K562 (cell line): ENCODE data around the gene SP6. TPM values are rescaled to one million over a fixed set of nuclear protein-coding genes. Genes with fewer than 3 reads are reported as not detected.

Source experiments
- ATAC-seq: fragments of 200-7000 bp; cut with Tn5 transposase; 3 replicates; pipeline ENCODE4 v1.9.1; 2020; ENCODE audit warnings: moderate library complexity
- BruUV-seq: library from RNA; stranded (reverse); fragments of 400-500 nt; replicated peaks from 2 replicates; lab custom pipeline; 2021; lab: Mats Ljungman, UMichigan
- CTCF ChIA-PET: fragments of 300-600 bp; formaldehyde crosslinking; extraction: SDS; loops from one replicate; lab custom pipeline; 2021; ENCODE audit warnings: low intra/inter-chr PET ratio; lab: Yijun Ruan, JAX
- POLR2A ChIA-PET: fragments of 300-600, 350-650 bp; sonication (Branson Sonifier 250); formaldehyde crosslinking; extraction: SDS; loops from one replicate; lab custom pipeline; 2021; ENCODE audit warnings: antibody characterized with exemption, inconsistent platforms; lab: Yijun Ruan, JAX
- DNase-seq, 4 experiments: peaks; one replicate each; pipeline versions ENCODE4 v3.0.0 to v3.0.0-alpha.2; 2011 to 2018; ENCODE audit warnings: low spot score in 3 of 4, mixed read lengths in 3 of 4; ENCODE audit errors: extremely low read depth in 1 of 4
- FAIRE-seq: peaks from 2 replicates; lab custom pipeline; 2011; peaks lifted over from hg19 to GRCh38; lab: Jason Lieb, UNC
- H2AFZ ChIP-seq: 2 replicates; pipeline ENCODE4 v1.6.0; 2011; ENCODE audit warnings: low read depth, low read length, control low read depth, inconsistent platforms
- H3K27ac ChIP-seq: fragments of 200-600 bp; 3 replicates; pipeline ENCODE4 v1.8.0; 2011; ENCODE audit warnings: low read depth, mild to moderate bottlenecking, control low read depth, inconsistent platforms, low read length, moderate library complexity, mixed read lengths; ENCODE audit errors: extremely low read depth
- H3K27me3 ChIP-seq, 2 experiments: fragments of 300-600 bp in 1 of 2; 2 replicates in 1 of 2; 3 replicates in 1 of 2; pipeline versions ENCODE4 v1.6.0 to v1.8.0; 2011; ENCODE audit warnings: inconsistent platforms in 2 of 2, low read length in 2 of 2, mild to moderate bottlenecking in 1 of 2, mixed read lengths in 1 of 2, moderate library complexity in 1 of 2; ENCODE audit not compliant: control insufficient read depth in 2 of 2, insufficient read depth in 2 of 2
- H3K36me3 ChIP-seq: fragments of 300-600 bp; 3 replicates; pipeline ENCODE4 v1.8.0; 2011; ENCODE audit warnings: mild to moderate bottlenecking, low read length, inconsistent platforms; ENCODE audit not compliant: control insufficient read depth, insufficient read depth
- H3K4me1 ChIP-seq, 2 experiments: fragments of 200-600 bp in 1 of 2; replicated peaks in 1 of 2; 2 replicates in 1 of 2; 3 replicates in 1 of 2; pipeline versions ENCODE4 v1.5.1 to v1.8.0; 2011; ENCODE audit warnings: inconsistent platforms in 2 of 2, low read length in 2 of 2, mild to moderate bottlenecking in 1 of 2, mixed read lengths in 1 of 2, moderate library complexity in 1 of 2; ENCODE audit not compliant: control insufficient read depth in 2 of 2, insufficient read depth in 2 of 2
- H3K4me2 ChIP-seq: 2 replicates; pipeline ENCODE4 v1.6.1; 2011; ENCODE audit warnings: low read length, control low read depth, inconsistent platforms, mixed read lengths; ENCODE audit not compliant: insufficient read depth
- H3K4me3 ChIP-seq: fragments of 200-600 bp; sonication (generic), shearing (Covaris generic); 2 replicates; pipeline ENCODE4 v1.5.1; 2016; ENCODE audit warnings: control low read depth, inconsistent platforms
- H3K79me2 ChIP-seq: fragments of 200-600 bp; 3 replicates; pipeline ENCODE4 v1.8.0; 2011; ENCODE audit warnings: low read length, inconsistent platforms; ENCODE audit not compliant: control insufficient read depth, insufficient read depth
- H3K9ac ChIP-seq, 2 experiments: 2 replicates each; pipeline versions ENCODE4 v1.6.0 to v1.6.1; 2011; ENCODE audit warnings: low read depth in 2 of 2, low read length in 2 of 2, control low read depth in 1 of 2, inconsistent platforms in 1 of 2, mild to moderate bottlenecking in 1 of 2, mixed read lengths in 1 of 2; ENCODE audit not compliant: insufficient read depth in 1 of 2
- H3K9me1 ChIP-seq: one replicate; pipeline ENCODE4 v1.6.0; 2011; ENCODE audit warnings: inconsistent platforms, mild to moderate bottlenecking, low read length, moderate library complexity; ENCODE audit not compliant: control insufficient read depth, insufficient read depth
- H3K9me3 ChIP-seq: replicated peaks from 2 replicates; pipeline ENCODE4 v1.5.1; 2011; ENCODE audit warnings: low read depth, low read length, inconsistent platforms; ENCODE audit not compliant: control insufficient read depth, insufficient read depth
- H4K20me1 ChIP-seq: replicated peaks from 2 replicates; pipeline ENCODE4 v1.6.1; 2011; ENCODE audit warnings: low read length, inconsistent platforms, mixed read lengths; ENCODE audit not compliant: control insufficient read depth, insufficient read depth
- BCL6 ChIP-seq: fragments of 250-450 bp; sonication (Bioruptor Pico); IDR thresholded peaks from 2 replicates; pipeline ENCODE4 v1.4.0; 2020
- C11orf30 ChIP-seq: fragments of 450-650 bp; IDR thresholded peaks from 2 replicates; pipeline ENCODE4 v1.6.1; 2016; ENCODE audit warnings: low read depth, mild to moderate bottlenecking
- CBFA2T3 ChIP-seq: fragments of 450-650 bp; IDR thresholded peaks from 2 replicates; pipeline ENCODE4 v1.6.1; 2017
- CTBP1 ChIP-seq: fragments of 450-650 bp; IDR thresholded peaks from 2 replicates; pipeline ENCODE4 v1.6.1; 2016; ENCODE audit warnings: borderline replicate concordance
- EZH2 ChIP-seq: IDR thresholded peaks from 2 replicates; pipeline ENCODE4 v1.6.1; 2012; ENCODE audit warnings: low read depth, mild to moderate bottlenecking, inconsistent platforms, low read length, borderline replicate concordance
- GTF2F1 ChIP-seq: IDR thresholded peaks from 2 replicates; pipeline ENCODE4 v1.6.1; 2011; ENCODE audit warnings: low read depth, low read length, improper control_type of control experiment
- ILK ChIP-seq: fragments of 450-650 bp; IDR thresholded peaks from 2 replicates; pipeline ENCODE4 v1.6.1; 2016; ENCODE audit warnings: missing genetic modification characterization, low read depth, mild to moderate bottlenecking, missing compliant biosample characterization, moderate library complexity, borderline replicate concordance
- NR3C1 ChIP-seq: sonication (generic); formaldehyde crosslinking; IDR thresholded peaks from 2 replicates; pipeline ENCODE4 v1.8.1; 2022; ENCODE audit warnings: missing genetic modification reagents
- SAP30 ChIP-seq: fragments of 200-600 bp; sonication (generic); IDR thresholded peaks from 2 replicates; pipeline ENCODE4 v1.6.1; 2012; ENCODE audit warnings: borderline replicate concordance, low read depth, mild to moderate bottlenecking, moderate library complexity, low read length, control low read depth, inconsistent platforms; ENCODE audit not compliant: insufficient read depth, poor library complexity, severe bottlenecking
- SIN3B ChIP-seq: fragments of 450-650 bp; IDR thresholded peaks from 2 replicates; pipeline ENCODE4 v1.6.1; 2017; ENCODE audit warnings: low read depth, mild to moderate bottlenecking, moderate library complexity
- TCF3 ChIP-seq: sonication (generic); formaldehyde crosslinking; IDR thresholded peaks from 2 replicates; pipeline ENCODE4 v1.4.0; 2020; ENCODE audit warnings: mild to moderate bottlenecking, missing genetic modification reagents
- THRAP3 ChIP-seq: fragments of 450-650 bp; IDR thresholded peaks from 2 replicates; pipeline ENCODE4 v1.6.1; 2016; ENCODE audit warnings: mild to moderate bottlenecking, inconsistent platforms, borderline replicate concordance
- ZBTB17 ChIP-seq: fragments of 450-650 bp; formaldehyde crosslinking; IDR thresholded peaks from 2 replicates; pipeline ENCODE4 v1.4.0; 2020; ENCODE audit warnings: mild to moderate bottlenecking
- ZNF3 ChIP-seq: fragments of 250-450 bp; sonication (Bioruptor Pico); IDR thresholded peaks from 2 replicates; pipeline ENCODE4 v1.5.0; 2021; ENCODE audit warnings: mild to moderate bottlenecking, moderate library complexity
- ZNF316 ChIP-seq: fragments of 450-650 bp; IDR thresholded peaks from 2 replicates; pipeline ENCODE4 v1.6.1; 2016
- ZNF561 ChIP-seq: fragments of 450-650 bp; formaldehyde crosslinking; conservative IDR thresholded peaks from 2 replicates; pipeline ENCODE4 v1.4.0; 2020; ENCODE audit warnings: mild to moderate bottlenecking, moderate library complexity
- ZNF778 ChIP-seq: fragments of 450-650 bp; formaldehyde crosslinking; IDR thresholded peaks from 2 replicates; pipeline ENCODE4 v1.4.0; 2020; ENCODE audit warnings: mild to moderate bottlenecking, moderate library complexity
- WGBS: fragments of 100-300 bp; shearing (Covaris generic); methylation state at CpG from one replicate; pipeline ENCODE4 v1.1.6; 2016; ENCODE audit warnings: low coverage, mixed read lengths; ENCODE audit not compliant: insufficient coverage; ENCODE audit errors: missing lambda C conversion rate; 5-methylcytosine and 5-hydroxymethylcytosine counted together
- in situ Hi-C: fragments of 300-500 bp; cut with MboI; formaldehyde crosslinking; loops from 4 replicates; pipeline ENCODE4 v1.15.0; 2018; ENCODE audit warnings: inconsistent platforms, mixed read lengths
- intact Hi-C: fragments of 100-400 bp; cut with micrococcal nuclease; formaldehyde crosslinking; loops from 2 replicates; pipeline ENCODE4 v1.14.2; 2022
- polyA plus RNA-seq, 8 experiments: library from polyadenylated mRNA; depleted of rRNA in 4 of 8; stranded (reverse) in 5 of 8; unstranded in 3 of 8; fragments of >200 nt; fragmentation: Nextera tagmentation in 2 of 8; fragmentation: Illumina TruSeq in 1 of 8; extraction: Ambion mirVana in 2 of 8; extraction: Trizol in 1 of 8; gene quantifications; 2 replicates each; pipeline versions ENCODE4 v1.2.1 to v1.2.3, GENCODE V29; 2011 to 2014; ENCODE audit warnings: inconsistent platforms in 1 of 8, missing spikeins in 1 of 8
- total RNA-seq, 7 experiments: library from RNA; depleted of rRNA in 6 of 7; stranded (reverse); fragments of >200 nt in 6 of 7; fragmentation: Illumina TruSeq in 2 of 7; extraction: Trizol in 2 of 7; gene quantifications; 2 replicates each; pipeline versions ENCODE4 v1.2.1 to v1.2.3, GENCODE V29; 2011 to 2021; ENCODE audit warnings: low replicate concordance in 1 of 7
- TF ChIP-seq, protein P1 (sequence below): sonication (generic); formaldehyde crosslinking; IDR thresholded peaks from 2 replicates; pipeline ENCODE4 v1.8.0; 2022; ENCODE audit warnings: mild to moderate bottlenecking, missing genetic modification reagents

The SP6 gene
- total and polyA plus RNA-seq, 9 of the 15 experiments (the other 6 are each of a cell fraction or from before 2014, with no cell fraction given), result 0.11 to 7.9 (median 2.2) TPM

DNA sequence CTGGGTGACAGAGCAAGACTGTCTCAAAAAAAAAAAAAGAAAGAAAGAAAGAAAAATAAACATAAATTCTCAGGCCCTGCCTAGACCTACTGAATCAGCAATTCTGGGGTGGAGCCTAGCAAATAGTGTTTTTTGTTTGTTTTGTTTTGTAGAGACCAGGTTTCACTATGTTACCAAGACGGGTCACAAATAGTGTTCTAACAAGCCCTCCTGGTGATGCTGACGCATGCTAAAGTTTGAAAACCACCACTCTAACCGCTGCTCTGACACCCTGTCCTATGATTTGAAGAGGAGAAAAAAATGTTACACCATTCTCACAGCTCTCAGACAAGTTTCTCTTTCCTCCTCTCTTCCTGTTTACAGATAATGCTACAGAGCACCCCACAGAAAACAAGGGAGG lies 21.1 kb downstream of the SP6 start:
- Histone ChIP-seq H3K27ac (peak overlapping the region; percentile 82; the same call in 2 of the 3 replicates), H2AFZ (no peak overlapping the region), H3K9ac (peak overlapping the region; percentile 84 to 88; a peak in 3 of 4 replicates), H3K27me3 (no peaks in the 10 kb centered on the region), H3K4me1 (peaks cover 15 to 27% of the 10 kb centered on the region in 2 experiments), H3K79me2 (peaks cover 30% of the 10 kb centered on the region), H3K4me2 (peak overlapping the region; percentile 93), H3K9me1 (no peaks in the 10 kb centered on the region), H3K4me3 (peak overlapping the region; percentile 61; the same call in 1 of the 2 replicates), H3K9me3 (no peaks in the 10 kb centered on the region), H4K20me1 (0 out of 2 replicates have a peak, but pooled peaks cover 4% of the 10 kb centered on the region), H3K36me3 (peaks cover 34% of the 10 kb centered on the region)
- CTCF ChIA-PET, result no interaction called here
- in situ Hi-C loops (no loop called here), intact Hi-C loops (loop anchor here (5.0 kb wide), 1 partner anchor 53 kb away; no protein-coding TSS in a partner anchor)
- 72% methylated on average over 3 of the region's 3 CpGs for WGBS
- TF ChIP-seq THRAP3, result no peak
- TF ChIP-seq ILK (tag), result no peak
- TF ChIP-seq ZBTB17 (CRISPR knock-in tag), result no peak
- no peak for TF ChIP-seq SIN3B
- no peak for TF ChIP-seq CBFA2T3
- no peak for TF ChIP-seq TCF3
- TF ChIP-seq ZNF3, result no peak
- no peak for TF ChIP-seq CTBP1
- no peak for TF ChIP-seq ZNF561 (CRISPR knock-in tag)
- no peak for TF ChIP-seq BCL6 (CRISPR knock-in tag)
- TF ChIP-seq ZNF778, result no peak
- no peak for TF ChIP-seq EZH2
- TF ChIP-seq SAP30, result no peak
- TF ChIP-seq, protein P1, sequence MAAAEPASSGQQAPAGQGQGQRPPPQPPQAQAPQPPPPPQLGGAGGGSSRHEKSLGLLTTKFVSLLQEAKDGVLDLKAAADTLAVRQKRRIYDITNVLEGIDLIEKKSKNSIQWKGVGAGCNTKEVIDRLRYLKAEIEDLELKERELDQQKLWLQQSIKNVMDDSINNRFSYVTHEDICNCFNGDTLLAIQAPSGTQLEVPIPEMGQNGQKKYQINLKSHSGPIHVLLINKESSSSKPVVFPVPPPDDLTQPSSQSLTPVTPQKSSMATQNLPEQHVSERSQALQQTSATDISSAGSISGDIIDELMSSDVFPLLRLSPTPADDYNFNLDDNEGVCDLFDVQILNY (CRISPR knock-in tag), result no peak
- no peak for TF ChIP-seq GTF2F1
- TF ChIP-seq C11orf30, result peak; percentile 28; the same call in 1 of the 2 replicates
- peak; percentile 76 for TF ChIP-seq ZNF316
- TF ChIP-seq NR3C1, result no peak
- FAIRE-seq, result no peak
- DNase-seq, result no peak
- POLR2A ChIA-PET, result interaction anchor here (1.8 kb wide), 1 partner anchor 8 kb away, joined by 28 read pairs; the partner anchor contains the start of gene OSBPL7
- ATAC-seq, result no peak
- BruUV-seq, result no TSS peak
